ENCODE measurements around the gene KRT17. TPM values are rescaled to one million over a fixed set of nuclear protein-coding genes. Genes with fewer than 3 reads are reported as not detected.
A peak's percentile ranks its signal among the peaks of the same experiment; 100 is the strongest.
"Not testable (repeated sequence)": the region's sequence is repeated elsewhere in the genome, so short reads cannot be mapped to it uniquely, and the experiment has no call there.

Gene KRT17
- total RNA-seq, 1 experiment from 2014 or later: not detected

GRCh38 chr17:41649923-41650519 is 25.6 kb upstream of the KRT17 start:
- no peak overlapping the region for H3K27ac ChIP-seq (ENCODE audit: low read length)
- H3K27me3 ChIP-seq (ENCODE audit: low read length): no peaks in the 10 kb centered on the region
- H4K20me1 ChIP-seq (ENCODE audit: insufficient read depth, low read depth, low read length): no peaks in the 10 kb centered on the region
- H3K4me3 ChIP-seq (ENCODE audit: low read length): no peak overlapping the region
- H2AFZ ChIP-seq (ENCODE audit: low read length): no peak overlapping the region
- H3K79me2 ChIP-seq (ENCODE audit: low read length): no peaks in the 10 kb centered on the region
- H3K36me3 ChIP-seq (ENCODE audit: insufficient read depth, low read length): no peaks in the 10 kb centered on the region
- no peak for DNase-seq
- H3K4me2 ChIP-seq (ENCODE audit: low read depth, low read length, poor library complexity, severe bottlenecking): no peak overlapping the region
- H3K9ac ChIP-seq (ENCODE audit: low read length): no peak overlapping the region
- no peaks in the 10 kb centered on the region for H3K9me3 ChIP-seq (ENCODE audit: low read length)
- H3K4me1 ChIP-seq (ENCODE audit: low read length): peaks cover 10% of the 10 kb centered on the region
- H3K9me2 ChIP-seq (replicated peaks; ENCODE audit: insufficient read depth, low read length): no peaks in the 10 kb centered on the region

- Histone ChIP-seq H2AFZ (ENCODE audit: low read length) (no peak overlapping the region), H3K4me2 (ENCODE audit: low read depth, low read length, poor library complexity, severe bottlenecking) (peak overlapping the region; percentile 53), H3K9me3 (ENCODE audit: low read length) (no peaks in the 10 kb centered on the region), H3K4me3 (ENCODE audit: low read length) (no peak overlapping the region), H3K27me3 (ENCODE audit: low read length) (no peaks in the 10 kb centered on the region), H4K20me1 (ENCODE audit: insufficient read depth, low read depth, low read length) (no peaks in the 10 kb centered on the region), H3K36me3 (ENCODE audit: insufficient read depth, low read length) (no peaks in the 10 kb centered on the region), H3K79me2 (ENCODE audit: low read length) (no peaks in the 10 kb centered on the region), H3K27ac (ENCODE audit: low read length) (no peak overlapping the region), H3K9me2 (replicated peaks; ENCODE audit: insufficient read depth, low read length) (no peaks in the 10 kb centered on the region), H3K4me1 (ENCODE audit: low read length) (peaks cover 10% of the 10 kb centered on the region), H3K9ac (ENCODE audit: low read length) (peak overlapping the region; percentile 54; the same call in 1 of the 2 replicates)
- DNase-seq: peak; percentile 92
These were observed 24.2 kb upstream of the KRT17 start for GRCh38 chr17:41648411-41649195.

GRCh38 chr17:41647940-41648410 is 23.6 kb upstream of the KRT17 start:
- H3K4me2 ChIP-seq (ENCODE audit: low read depth, low read length, poor library complexity, severe bottlenecking): peak overlapping the region; percentile 53
- no peaks in the 10 kb centered on the region for H3K9me3 ChIP-seq (ENCODE audit: low read length)
- peak; percentile 92 for DNase-seq
- no peak overlapping the region for H3K27ac ChIP-seq (ENCODE audit: low read length)
- no peaks in the 10 kb centered on the region for H3K9me2 ChIP-seq (replicated peaks; ENCODE audit: insufficient read depth, low read length)
- H3K4me3 ChIP-seq (ENCODE audit: low read length): no peak overlapping the region
- H3K36me3 ChIP-seq (ENCODE audit: insufficient read depth, low read length): no peaks in the 10 kb centered on the region
- H3K79me2 ChIP-seq (ENCODE audit: low read length): no peaks in the 10 kb centered on the region
- peaks cover 10% of the 10 kb centered on the region for H3K4me1 ChIP-seq (ENCODE audit: low read length)
- no peaks in the 10 kb centered on the region for H3K27me3 ChIP-seq (ENCODE audit: low read length)
- H4K20me1 ChIP-seq (ENCODE audit: insufficient read depth, low read depth, low read length): no peaks in the 10 kb centered on the region
- peak overlapping the region; percentile 29; the same call in 1 of the 2 replicates for H3K9ac ChIP-seq (ENCODE audit: low read length)
- H2AFZ ChIP-seq (ENCODE audit: low read length): no peak overlapping the region

- Histone ChIP-seq H3K4me3 (ENCODE audit: low read length) (no peak overlapping the region), H3K9me3 (ENCODE audit: low read length) (no peaks in the 10 kb centered on the region), H3K9me2 (replicated peaks; ENCODE audit: insufficient read depth, low read length) (no peaks in the 10 kb centered on the region), H3K9ac (ENCODE audit: low read length) (no peak overlapping the region), H3K27ac (ENCODE audit: low read length) (no peak overlapping the region), H3K36me3 (ENCODE audit: insufficient read depth, low read length) (no peaks in the 10 kb centered on the region), H3K4me2 (ENCODE audit: low read depth, low read length, poor library complexity, severe bottlenecking) (no peak overlapping the region), H3K79me2 (ENCODE audit: low read length) (no peaks in the 10 kb centered on the region), H2AFZ (ENCODE audit: low read length) (no peak overlapping the region), H3K4me1 (ENCODE audit: low read length) (peaks cover 10% of the 10 kb centered on the region), H3K27me3 (ENCODE audit: low read length) (no peaks in the 10 kb centered on the region), H4K20me1 (ENCODE audit: insufficient read depth, low read depth, low read length) (no peaks in the 10 kb centered on the region)
- no peak for DNase-seq
These were observed 22.9 kb upstream of the KRT17 start for GRCh38 chr17:41647038-41647813.

- Histone ChIP-seq H3K79me2 (ENCODE audit: low read length) (no peaks in the 10 kb centered on the region), H3K27ac (ENCODE audit: low read length) (no peak overlapping the region), H3K36me3 (ENCODE audit: insufficient read depth, low read length) (no peaks in the 10 kb centered on the region), H3K9ac (ENCODE audit: low read length) (no peak overlapping the region), H3K9me3 (ENCODE audit: low read length) (no peaks in the 10 kb centered on the region), H3K4me1 (ENCODE audit: low read length) (no peaks in the 10 kb centered on the region), H3K27me3 (ENCODE audit: low read length) (no peaks in the 10 kb centered on the region), H2AFZ (ENCODE audit: low read length) (no peak overlapping the region), H3K4me3 (ENCODE audit: low read length) (no peak overlapping the region), H4K20me1 (ENCODE audit: insufficient read depth, low read depth, low read length) (no peaks in the 10 kb centered on the region), H3K9me2 (replicated peaks; ENCODE audit: insufficient read depth, low read length) (no peaks in the 10 kb centered on the region), H3K4me2 (ENCODE audit: low read depth, low read length, poor library complexity, severe bottlenecking) (no peak overlapping the region)
- DNase-seq: no peak
These were observed 18.1 kb upstream of the KRT17 start for GRCh38 chr17:41642252-41643156.

GRCh38 chr17:41640596-41640995 is 16.2 kb upstream of the KRT17 start:
- not testable (repeated sequence) for H3K4me2 ChIP-seq (ENCODE audit: low read depth, low read length, poor library complexity, severe bottlenecking); H3K9me2 ChIP-seq (replicated peaks; ENCODE audit: insufficient read depth, low read length); H3K9ac ChIP-seq (ENCODE audit: low read length); H3K79me2 ChIP-seq (ENCODE audit: low read length); H3K4me3 ChIP-seq (ENCODE audit: low read length); H3K4me1 ChIP-seq (ENCODE audit: low read length); H3K27ac ChIP-seq (ENCODE audit: low read length); H3K27me3 ChIP-seq (ENCODE audit: low read length); H3K9me3 ChIP-seq (ENCODE audit: low read length); H4K20me1 ChIP-seq (ENCODE audit: insufficient read depth, low read depth, low read length); H2AFZ ChIP-seq (ENCODE audit: low read length); H3K36me3 ChIP-seq (ENCODE audit: insufficient read depth, low read length); DNase-seq

- Histone ChIP-seq H2AFZ (ENCODE audit: low read length) (no peak overlapping the region), H3K79me2 (ENCODE audit: low read length) (no peaks in the 10 kb centered on the region), H3K27me3 (ENCODE audit: low read length) (no peaks in the 10 kb centered on the region), H3K4me3 (ENCODE audit: low read length) (no peak overlapping the region), H3K4me2 (ENCODE audit: low read depth, low read length, poor library complexity, severe bottlenecking) (no peak overlapping the region), H4K20me1 (ENCODE audit: insufficient read depth, low read depth, low read length) (no peaks in the 10 kb centered on the region), H3K4me1 (ENCODE audit: low read length) (no peaks in the 10 kb centered on the region), H3K9me2 (replicated peaks; ENCODE audit: insufficient read depth, low read length) (no peaks in the 10 kb centered on the region), H3K9ac (ENCODE audit: low read length) (no peak overlapping the region), H3K36me3 (ENCODE audit: insufficient read depth, low read length) (no peaks in the 10 kb centered on the region), H3K27ac (ENCODE audit: low read length) (no peak overlapping the region), H3K9me3 (ENCODE audit: low read length) (no peaks in the 10 kb centered on the region)
- no peak for DNase-seq
These were observed 15.4 kb upstream of the KRT17 start for GRCh38 chr17:41639492-41640473.
